G401 (cell line): ENCODE measurements around the gene TCP11X1. TPM values are rescaled to one million over a fixed set of nuclear protein-coding genes. Genes with fewer than 3 reads are reported as not detected.
"Not testable (repeated sequence)": the region's sequence is repeated elsewhere in the genome, so short reads cannot be mapped to it uniquely, and the experiment has no call there.

ENCODE experiments used
- DNase-seq: peaks from one replicate; pipeline ENCODE4 v3.0.0-alpha.2; 2015; ENCODE audit warnings: low spot score
- in situ Hi-C: cut with HindIII; loops from 2 replicates; pipeline ENCODE4 v1.10.0; 2016; ENCODE audit warnings: low sequenced_read_pairs, mixed read lengths
- total RNA-seq: library from RNA; depleted of rRNA; stranded (reverse); fragments of >200 nt; shearing (Covaris generic); gene quantifications from 2 replicates; pipeline ENCODE4 v1.2.3, GENCODE V29; 2014; rRNA removed

Gene TCP11X1
- not detected in 2 replicates for total RNA-seq

DNA sequence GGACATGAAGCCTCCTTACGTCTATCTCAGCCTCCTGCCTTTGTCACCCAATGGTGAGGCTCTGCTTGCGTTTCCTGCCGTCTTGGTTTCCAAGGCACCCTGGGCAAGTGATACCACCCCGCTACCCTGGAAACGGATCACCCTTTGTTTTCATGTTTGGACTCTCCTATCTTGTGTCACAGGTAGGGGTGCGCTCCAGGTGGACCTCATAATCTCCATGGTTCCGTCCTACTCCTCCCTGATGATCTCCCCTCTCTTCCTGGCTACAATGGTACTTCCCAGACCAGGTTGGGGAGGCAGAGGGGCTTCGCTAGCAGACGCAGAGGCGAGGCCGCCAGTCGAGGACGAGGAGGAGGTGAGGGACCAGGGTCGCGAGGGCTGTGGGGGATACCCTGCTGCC, at the start of gene TCP11X1:
Gene TCP11X1, plus strand, starts transcription at position 316 of the 400 bp plus-strand sequence.
- DNase-seq, in situ Hi-C loops: not testable (repeated sequence)

DNA sequence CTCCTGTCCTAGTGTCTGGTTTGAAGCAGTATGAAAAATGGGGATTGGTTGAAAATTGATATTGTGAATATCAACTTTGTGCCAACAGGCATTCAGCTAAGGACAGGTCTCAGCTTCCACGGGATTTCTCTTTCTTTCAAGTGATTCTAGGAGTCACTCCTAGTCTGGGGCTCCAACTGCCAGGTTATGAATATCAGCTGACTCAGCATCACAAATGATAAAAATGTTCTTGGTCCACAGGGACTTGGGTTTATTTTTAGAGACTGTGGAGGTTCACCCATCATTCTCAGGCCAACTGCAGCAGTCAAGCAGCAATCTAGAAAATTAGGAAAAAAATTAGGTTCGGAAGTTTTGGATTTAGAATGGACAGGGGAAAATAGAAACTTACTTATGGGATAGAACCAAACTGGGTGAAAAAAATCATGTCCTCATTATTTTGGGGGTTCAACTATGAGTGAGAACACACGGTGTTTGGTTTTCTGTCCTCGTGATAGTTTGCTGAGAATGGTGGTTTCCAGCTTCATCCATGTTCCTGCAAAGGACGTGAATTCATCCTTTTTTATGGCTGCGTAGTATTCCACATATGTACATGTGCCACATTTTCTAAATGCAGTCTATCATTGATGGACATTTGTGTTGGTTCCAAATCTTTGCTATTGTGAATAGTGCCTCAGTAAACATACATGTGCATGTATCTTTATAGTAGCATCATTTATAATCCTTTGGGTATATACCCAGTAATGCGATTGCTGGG, 29.0 kb upstream of the TCP11X1 start:
- no peak for DNase-seq
- in situ Hi-C loops = no loop called here

DNA sequence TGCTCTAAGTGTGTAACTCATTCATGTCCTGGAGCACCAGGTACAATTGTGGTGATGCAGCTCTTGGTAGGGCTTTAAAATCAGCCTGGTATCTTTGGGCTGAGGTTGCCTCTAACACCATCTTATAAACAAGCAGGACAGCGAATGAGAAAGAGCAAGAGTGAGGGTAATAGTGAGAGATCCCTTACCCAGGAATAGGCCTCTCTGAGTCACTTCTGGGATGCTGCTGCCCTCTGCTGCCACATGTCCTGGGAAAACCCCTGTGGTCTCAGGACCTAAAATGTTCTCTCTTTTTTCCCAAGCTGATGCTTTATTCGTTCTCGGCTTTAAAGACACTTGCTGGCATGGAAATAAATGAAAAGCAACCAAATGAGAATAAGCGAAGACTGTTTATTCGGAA, 7.2 kb upstream of the TCP11X1 start:
- in situ Hi-C loops = not testable (repeated sequence)

GRCh38 chrX:102216497-102216896, 1.4 kb downstream of the TCP11X1 start:
- DNase-seq, in situ Hi-C loops: not testable (repeated sequence)

More for the DNA sequence above, 7.2 kb upstream of the TCP11X1 start:
- DNase-seq = not testable (repeated sequence)

- in situ Hi-C loops, DNase-seq: not testable (repeated sequence)
These were observed 20.6 kb downstream of the TCP11X1 start for GRCh38 chrX:102235678-102236077.

DNA sequence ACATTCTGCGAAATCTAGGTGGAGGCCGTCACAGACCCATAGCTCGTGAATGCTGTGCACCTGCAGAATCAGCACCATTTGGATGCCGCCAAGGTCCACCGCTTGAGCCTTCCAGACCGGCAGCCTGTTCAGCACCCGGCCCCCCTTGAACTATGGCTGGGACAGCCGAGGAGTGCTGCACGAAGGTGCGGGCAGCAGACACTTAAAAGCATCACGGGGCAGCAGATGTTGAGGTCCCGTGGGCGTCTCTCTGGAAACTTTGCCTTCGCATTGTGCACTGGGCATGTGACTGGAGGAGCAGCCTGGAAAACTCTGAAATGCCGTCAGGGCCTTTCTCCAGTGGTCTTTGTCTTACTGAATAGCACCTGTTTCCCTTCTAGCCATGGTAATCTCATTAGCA, 25.2 kb downstream of the TCP11X1 start:
- in situ Hi-C loops, DNase-seq: not testable (repeated sequence)

DNA sequence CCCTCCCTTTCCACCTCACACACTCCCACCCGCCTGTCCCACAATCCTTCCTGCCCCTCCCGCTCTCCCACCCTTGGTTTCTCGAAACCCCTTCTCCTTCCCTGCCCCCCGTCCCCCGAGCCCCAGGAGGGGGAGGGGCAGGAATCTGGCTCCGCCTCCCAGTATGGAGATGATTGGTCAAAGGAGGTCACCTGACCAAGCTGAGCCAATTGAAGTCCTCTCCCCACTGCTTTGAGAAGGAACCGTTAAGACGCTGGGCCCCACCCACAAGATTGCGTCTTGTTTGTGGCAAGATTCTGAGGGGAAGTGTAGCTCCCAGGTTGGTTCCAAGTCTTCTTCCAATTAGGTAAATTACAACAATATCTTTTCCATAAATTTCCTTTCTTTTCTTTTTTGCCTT, 31.8 kb downstream of the TCP11X1 start, which contains the start of gene NXF2:
Gene NXF2, plus strand, starts transcription at position 275 of the 400 bp plus-strand sequence. CDS start 59,912 bp downstream, outside the sequence.
- in situ Hi-C loops, DNase-seq: not testable (repeated sequence)

GRCh38 chrX:102272231-102272630, 57.1 kb downstream of the TCP11X1 start:
- DNase-seq, in situ Hi-C loops: not testable (repeated sequence)

Other genes starting within 250 kb of the TCP11X1 start
- gene TCEAL2, start 89.6 kb upstream of the TCP11X1 start, total RNA-seq = not detected in 2 replicates
- gene TCEAL6, start 72.8 kb upstream of the TCP11X1 start, total RNA-seq = not detected in 2 replicates
- gene BEX5, start 59.3 kb upstream of the TCP11X1 start, total RNA-seq = not detected in 2 replicates
- gene NXF2, start 31.9 kb downstream of the TCP11X1 start, total RNA-seq = not detected in 2 replicates
- not detected in 2 replicates for gene NXF2B, start 224.7 kb downstream of the TCP11X1 start, total RNA-seq